ENCODE data around the gene PDE4D.
"Not testable (repeated sequence)": the region's sequence is repeated elsewhere in the genome, so short reads cannot be mapped to it uniquely, and the experiment has no call there.

PDE4D gene

DNA sequence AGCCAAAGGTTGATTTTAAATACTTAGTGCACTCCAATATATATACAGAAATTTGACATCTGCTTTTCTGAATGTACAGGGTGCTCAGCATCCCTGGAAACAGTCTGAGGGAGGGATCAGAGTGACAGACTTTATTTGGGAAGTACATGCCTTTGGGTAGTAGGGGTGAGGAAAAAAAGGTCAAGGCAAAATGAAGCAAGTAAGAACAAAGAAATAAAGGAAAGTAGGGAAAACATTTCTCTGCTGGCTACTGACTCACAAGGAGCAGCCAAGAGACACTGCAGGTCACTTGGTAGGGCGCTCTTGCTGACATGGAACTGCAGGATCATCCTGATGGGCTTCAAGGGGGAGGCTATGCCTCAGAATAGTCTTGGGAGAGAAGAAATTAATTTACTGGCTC lies 929.7 kb downstream of the PDE4D start:
- FAIRE-seq (no peak), DNase-seq (ENCODE audit: low spot score) (no peak)

DNA sequence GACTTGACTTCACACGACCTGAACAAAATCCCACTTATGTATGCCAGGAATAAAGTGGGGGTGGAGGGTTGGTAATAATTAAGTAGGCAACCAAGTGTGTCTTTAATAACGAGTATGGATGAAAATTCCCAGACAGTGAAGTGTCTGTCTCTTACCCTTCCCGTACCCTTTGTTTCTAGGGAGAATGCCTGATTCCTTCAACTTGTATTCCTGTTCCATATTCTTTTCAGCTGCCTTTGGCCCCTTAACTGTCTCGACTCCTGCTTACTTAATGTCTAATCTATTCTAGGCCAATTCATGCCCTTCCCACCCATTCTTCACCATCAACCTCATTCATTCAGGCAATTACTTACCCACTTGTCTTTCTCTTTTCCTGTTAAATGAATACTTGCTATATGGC lies 930.2 kb downstream of the PDE4D start:
- DNase-seq (ENCODE audit: low spot score) (peak; percentile 57), FAIRE-seq (peak; percentile 76)

DNA sequence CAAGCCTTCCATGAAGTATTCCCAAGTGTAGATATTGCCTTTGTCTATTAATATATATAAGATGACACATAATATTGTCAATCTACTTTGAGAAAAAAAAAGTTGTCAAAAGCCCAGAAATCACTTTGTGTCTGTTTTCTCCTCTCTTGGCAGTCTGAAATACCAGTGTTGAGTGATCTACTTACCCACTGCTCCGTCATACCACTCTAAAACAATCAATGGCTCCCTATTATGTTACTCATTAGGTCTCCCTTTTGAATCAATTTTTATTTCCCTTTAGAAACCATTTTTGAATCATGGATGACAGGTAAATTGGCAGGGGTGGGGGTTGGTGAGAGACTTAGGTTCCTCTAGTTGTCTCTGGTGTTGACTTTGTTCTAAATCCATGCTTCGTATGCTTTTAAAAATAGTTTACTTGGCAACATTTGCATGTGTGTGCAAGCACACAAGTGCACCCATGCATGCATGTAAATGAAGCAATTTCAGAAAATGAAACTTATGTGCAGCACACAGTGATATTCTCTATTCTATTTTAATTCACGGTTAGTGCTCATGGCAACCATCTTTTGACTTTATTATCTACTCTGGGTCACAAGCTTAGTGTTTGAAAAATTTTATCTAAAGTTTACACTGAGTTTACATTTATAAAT lies 931.8 kb downstream of the PDE4D start:
- DNase-seq (ENCODE audit: low spot score): no peak
- no peak for FAIRE-seq

GRCh38 chr5:58958701-58959100 lies 934.8 kb downstream of the PDE4D start:
- no peak for FAIRE-seq
- DNase-seq (ENCODE audit: low spot score): no peak

DNA sequence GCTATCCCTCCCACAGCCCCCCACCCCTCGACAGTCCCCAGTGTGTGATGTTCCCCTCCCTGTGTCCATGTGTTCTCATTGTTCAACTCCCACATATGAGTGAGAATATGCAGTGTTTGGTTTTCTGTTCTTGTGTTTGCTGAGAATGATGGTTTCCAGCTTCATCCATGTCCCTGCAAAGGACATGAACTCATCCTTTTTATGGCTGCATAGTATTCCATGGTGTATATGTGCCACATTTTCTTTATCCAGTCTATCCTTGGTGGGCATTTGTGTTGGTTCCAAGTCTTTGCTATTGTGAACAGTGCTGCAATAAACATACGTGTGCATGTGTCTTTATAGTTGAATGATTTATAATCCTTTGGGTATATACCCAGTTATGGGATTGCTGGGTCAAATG lies 940.3 kb downstream of the PDE4D start:
- DNase-seq (ENCODE audit: low spot score); FAIRE-seq: not testable (repeated sequence)

DNA sequence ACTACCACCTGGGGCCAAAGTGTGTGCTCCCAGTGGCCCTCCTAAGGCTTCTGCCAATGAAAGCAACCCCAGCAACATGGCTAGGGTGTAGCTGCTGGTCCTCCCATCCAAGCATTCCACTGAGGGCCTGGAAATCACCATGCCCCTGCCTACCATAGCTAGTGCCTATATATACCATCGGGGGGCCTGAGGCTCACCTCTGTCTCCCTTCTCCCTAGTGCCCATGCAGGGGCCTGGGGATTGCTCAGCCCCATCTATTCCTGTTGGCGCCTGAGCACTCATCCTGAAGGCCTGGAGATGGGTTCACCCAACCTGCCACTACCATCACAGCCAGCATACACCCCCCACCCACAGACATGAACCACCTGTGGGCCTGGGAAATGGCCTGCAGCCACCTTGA lies 943.3 kb downstream of the PDE4D start:
- no peak for DNase-seq (ENCODE audit: low spot score)
- no peak for FAIRE-seq

- no peak for DNase-seq (ENCODE audit: low spot score)
- FAIRE-seq: no peak
Measured at GRCh38 chr5:58946230-58946629, 947.3 kb downstream of the PDE4D start.

GRCh38 chr5:58944221-58944620 lies 949.3 kb downstream of the PDE4D start:
- DNase-seq (ENCODE audit: low spot score): no peak
- FAIRE-seq: no peak

- no peak for FAIRE-seq
- no peak for DNase-seq (ENCODE audit: low spot score)
Measured at GRCh38 chr5:58940446-58940845, 953.1 kb downstream of the PDE4D start.

GRCh38 chr5:58939664-58940063 lies 953.9 kb downstream of the PDE4D start:
- FAIRE-seq (no peak), DNase-seq (ENCODE audit: low spot score) (no peak)

GRCh38 chr5:58938563-58939424 lies 954.7 kb downstream of the PDE4D start:
- DNase-seq (ENCODE audit: low spot score) (no peak), FAIRE-seq (no peak)

- DNase-seq (ENCODE audit: low spot score) (no peak), FAIRE-seq (no peak)
Measured at GRCh38 chr5:58937031-58937681, 956.4 kb downstream of the PDE4D start.

DNA sequence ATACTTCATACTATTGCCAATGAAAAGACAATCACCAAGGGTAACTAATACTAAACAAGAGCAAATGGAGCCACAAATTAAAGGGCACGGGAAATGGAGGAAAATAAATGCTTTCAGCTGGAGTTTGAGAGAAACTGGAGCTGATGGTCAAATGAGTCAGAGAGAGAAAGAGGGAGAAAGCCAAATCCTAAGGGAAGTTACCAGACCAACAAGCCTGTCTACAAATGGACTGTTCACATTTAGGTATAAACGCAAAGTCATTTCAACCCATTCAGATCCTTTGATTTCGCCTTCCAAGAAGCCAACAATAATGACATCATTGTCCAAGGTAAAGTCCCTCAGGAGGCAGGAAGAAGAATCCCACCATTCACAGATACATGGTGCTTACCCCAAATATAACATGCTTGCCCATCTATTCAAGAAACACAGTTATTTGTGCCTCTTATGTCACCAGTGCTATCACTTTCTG lies 958.9 kb downstream of the PDE4D start:
- FAIRE-seq (no peak), DNase-seq (ENCODE audit: low spot score) (no peak)

DNA sequence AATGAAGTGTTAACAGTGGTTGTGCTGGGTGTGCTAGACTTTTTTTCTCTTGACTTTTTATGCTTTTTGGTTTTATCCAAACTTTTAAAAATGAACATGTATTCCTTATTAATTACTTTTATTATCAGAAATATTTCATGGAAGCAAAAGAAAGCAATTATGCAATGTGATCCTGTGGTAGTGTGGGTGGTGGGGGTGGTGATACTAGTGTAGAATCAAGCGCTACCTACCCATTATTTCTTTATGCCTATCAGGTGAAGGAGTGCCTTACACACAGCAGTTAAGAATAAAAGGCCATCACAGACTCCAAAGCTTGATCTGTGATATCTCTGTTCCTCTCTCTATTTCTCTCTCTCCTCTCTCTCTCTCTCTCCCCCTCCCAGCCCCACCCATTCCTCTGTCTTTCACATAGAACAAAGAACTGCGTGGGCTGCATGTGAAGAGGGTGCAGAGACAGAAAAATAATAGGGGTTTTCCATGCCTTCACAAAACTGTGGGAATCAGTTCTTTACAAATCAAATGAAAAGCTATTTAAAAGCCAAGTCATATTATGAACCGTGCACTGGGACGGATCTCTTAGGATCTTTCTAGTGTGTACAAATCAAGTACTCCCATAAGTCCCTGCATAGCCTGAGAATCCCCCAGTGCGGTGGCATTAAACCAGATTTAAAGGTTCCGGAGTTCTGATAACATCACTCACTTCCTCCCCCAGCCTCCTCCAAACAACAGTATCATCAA lies 959.5 kb downstream of the PDE4D start:
- DNase-seq (ENCODE audit: low spot score) (no peak), FAIRE-seq (no peak)

DNA sequence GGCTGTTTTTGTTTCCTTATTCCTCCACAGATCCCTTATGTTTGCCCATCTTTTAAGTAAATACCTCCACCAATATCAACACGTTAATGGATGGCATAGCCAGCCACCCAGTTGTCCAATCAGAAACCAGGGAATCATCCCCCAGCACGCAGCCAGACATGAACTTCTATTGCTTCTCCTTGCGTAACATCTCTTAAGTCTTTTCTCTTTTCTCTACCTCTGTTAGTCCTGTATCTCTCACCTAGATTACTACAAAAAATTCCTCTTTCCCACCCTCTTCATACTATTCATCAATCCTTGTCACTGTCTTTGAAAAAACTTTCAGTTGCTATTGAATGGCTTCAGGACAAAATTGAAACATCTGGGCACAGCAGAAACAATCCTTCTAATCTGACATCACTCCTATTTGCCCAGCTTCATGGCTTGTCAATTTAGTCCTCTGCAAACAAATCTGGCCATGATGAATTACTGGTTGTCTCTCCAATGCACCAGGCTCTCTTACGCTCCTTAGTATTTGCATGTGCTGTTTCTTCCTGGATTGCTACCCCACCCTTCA lies 961.4 kb downstream of the PDE4D start:
- DNase-seq (ENCODE audit: low spot score): no peak
- FAIRE-seq: no peak

DNA sequence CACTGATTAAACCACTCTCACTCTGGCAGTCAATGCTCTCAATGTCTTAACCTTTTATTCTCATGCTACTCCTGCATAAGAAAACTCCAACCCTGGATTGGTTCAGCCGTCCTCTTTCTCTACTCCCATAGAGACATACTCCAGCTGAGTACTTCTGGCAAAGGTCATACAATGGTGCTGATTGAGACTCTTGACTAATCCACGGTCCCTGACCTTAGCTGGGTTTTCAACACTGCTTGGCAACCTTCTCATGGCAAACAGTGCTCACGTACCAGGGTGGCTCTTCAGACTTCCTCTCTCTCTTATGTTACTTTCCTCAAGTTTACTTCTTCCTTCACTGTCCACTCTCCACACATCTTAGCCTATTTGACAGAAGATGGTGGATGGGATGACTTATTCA lies 963.0 kb downstream of the PDE4D start:
- DNase-seq (ENCODE audit: low spot score) (no peak), FAIRE-seq (no peak)

DNA sequence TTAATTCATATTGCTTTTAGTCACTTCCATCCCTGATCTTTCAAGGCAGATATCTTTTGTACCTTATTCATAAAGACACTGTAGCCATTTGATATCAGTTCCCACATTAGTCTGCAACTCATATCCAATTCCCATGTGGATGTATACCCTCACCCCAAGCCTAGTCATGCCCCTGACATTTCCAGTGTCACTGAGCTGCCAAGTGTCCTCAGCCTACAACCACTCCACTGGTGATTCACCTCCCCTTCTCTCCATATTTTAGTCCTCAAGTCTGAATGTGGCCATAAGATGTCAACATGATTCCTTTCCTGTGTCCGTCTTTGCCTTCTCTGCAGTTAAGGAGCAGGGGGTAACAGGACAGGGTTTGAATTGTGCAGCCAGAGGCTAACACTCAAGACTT lies 963.8 kb downstream of the PDE4D start:
- FAIRE-seq (no peak), DNase-seq (ENCODE audit: low spot score) (no peak)

GRCh38 chr5:58927938-58928337 lies 965.6 kb downstream of the PDE4D start:
- DNase-seq (ENCODE audit: low spot score) (no peak), FAIRE-seq (no peak)

DNA sequence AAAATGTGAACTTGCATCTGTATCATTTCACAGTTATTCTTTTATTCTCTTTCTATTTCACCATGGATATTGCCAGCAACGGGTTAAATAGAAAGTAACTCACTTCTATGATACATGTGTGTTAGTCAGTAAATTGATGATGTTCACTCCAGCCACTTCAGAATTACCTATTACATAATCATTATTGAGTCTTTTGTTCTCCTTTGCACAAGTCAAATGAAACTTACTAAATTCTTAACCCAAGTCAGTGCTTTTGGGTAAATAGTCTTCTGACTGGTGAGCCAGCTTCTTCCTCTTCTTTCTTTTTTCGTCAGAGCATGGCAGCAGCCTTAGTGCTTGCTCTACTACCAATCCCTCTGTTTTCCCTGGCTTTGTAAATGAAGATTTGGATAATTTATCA lies 966.3 kb downstream of the PDE4D start:
- FAIRE-seq: no peak
- DNase-seq (ENCODE audit: low spot score): no peak

- FAIRE-seq (no peak), DNase-seq (ENCODE audit: low spot score) (no peak)
Measured at GRCh38 chr5:58926541-58926935, 967.0 kb downstream of the PDE4D start.

All from RCC 7860 (cell line).